HepG2 (cell line): ENCODE results near the gene WWTR1. TPM values are rescaled to one million over a fixed set of nuclear protein-coding genes. Genes with fewer than 3 reads are reported as not detected.
A peak's percentile ranks its signal among the peaks of the same experiment; 100 is the strongest.

ENCODE experiments used
- AGO1 ChIP-seq: fragments of 200-400 bp; formaldehyde crosslinking; IDR thresholded peaks from 2 replicates; pipeline ENCODE4 v1.6.1; 2017; ENCODE audit warnings: mild to moderate bottlenecking, low read depth, low read length, moderate library complexity; ENCODE audit not compliant: poor library complexity, severe bottlenecking
- FOXJ3 ChIP-seq: sonication (generic); formaldehyde crosslinking; IDR thresholded peaks from 2 replicates; pipeline ENCODE4 v1.4.0; 2020; ENCODE audit warnings: missing genetic modification reagents, mild to moderate bottlenecking, borderline replicate concordance
- FOXO1 ChIP-seq: sonication (generic); formaldehyde crosslinking; IDR thresholded peaks from 2 replicates; pipeline ENCODE4 v1.4.0; 2020; ENCODE audit warnings: missing genetic modification reagents
- GABPB1 ChIP-seq: IDR thresholded peaks from 2 replicates; pipeline ENCODE4 v1.6.1; 2016; ENCODE audit warnings: mild to moderate bottlenecking, missing genetic modification reagents, moderate library complexity, missing compliant biosample characterization
- JUNB ChIP-seq: sonication (generic); formaldehyde crosslinking; IDR thresholded peaks from 2 replicates; pipeline ENCODE4 v1.8.0; 2022; ENCODE audit warnings: missing genetic modification reagents, mild to moderate bottlenecking, borderline replicate concordance
- KDM5B ChIP-seq: sonication (generic); formaldehyde crosslinking; IDR thresholded peaks from 2 replicates; pipeline ENCODE4 v1.4.0; 2020; ENCODE audit warnings: missing genetic modification reagents, mild to moderate bottlenecking, borderline replicate concordance
- MBD4 ChIP-seq: IDR thresholded peaks from 2 replicates; pipeline ENCODE4 v1.6.1; 2012; ENCODE audit warnings: low read length, inconsistent platforms, borderline replicate concordance
- MBNL3 ChIP-seq: fragments of 250-450 bp; sonication (Bioruptor Pico); conservative IDR thresholded peaks from 2 replicates; pipeline ENCODE4 v1.8.0; 2022; ENCODE audit warnings: mild to moderate bottlenecking, inconsistent platforms
- MTF1 ChIP-seq: sonication (generic); formaldehyde crosslinking; IDR thresholded peaks from 2 replicates; pipeline ENCODE4 v1.5.0; 2020; ENCODE audit warnings: missing genetic modification reagents
- PAX8 ChIP-seq: sonication (generic); formaldehyde crosslinking; IDR thresholded peaks from 2 replicates; pipeline ENCODE4 v1.8.0; 2022; ENCODE audit warnings: mild to moderate bottlenecking, missing genetic modification reagents, borderline replicate concordance
- RFXAP ChIP-seq: sonication (generic); formaldehyde crosslinking; IDR thresholded peaks from 2 replicates; pipeline ENCODE4 v1.4.0; 2020; ENCODE audit warnings: missing genetic modification reagents, borderline replicate concordance
- TCF12 ChIP-seq, 2 experiments: fragments of 450-650 bp in 1 of 2; sonication (generic) in 1 of 2; formaldehyde crosslinking in 1 of 2; IDR thresholded peaks; 2 replicates each; pipeline versions ENCODE4 v1.6.1 to v1.8.0; 2017 to 2022; ENCODE audit warnings: antibody characterized with exemption in 1 of 2, mild to moderate bottlenecking in 1 of 2, missing genetic modification reagents in 1 of 2, moderate library complexity in 1 of 2
- YEATS4 ChIP-seq: sonication (generic); formaldehyde crosslinking; IDR thresholded peaks from 2 replicates; pipeline ENCODE4 v1.4.0; 2020; ENCODE audit warnings: missing genetic modification reagents, borderline replicate concordance
- ZFP36 ChIP-seq: fragments of 150-350 bp; IDR thresholded peaks from 2 replicates; pipeline ENCODE4 v1.6.1; 2018; ENCODE audit warnings: borderline replicate concordance, low read length, low read depth; ENCODE audit not compliant: partially characterized antibody
- ZNF143 ChIP-seq: sonication (generic); formaldehyde crosslinking; IDR thresholded peaks from 2 replicates; pipeline ENCODE4 v1.4.0; 2020; ENCODE audit warnings: missing genetic modification reagents
- ZNF501 ChIP-seq: sonication (generic); formaldehyde crosslinking; IDR thresholded peaks from 2 replicates; pipeline ENCODE4 v1.5.1; 2020; ENCODE audit warnings: mild to moderate bottlenecking, moderate library complexity, missing genetic modification reagents
- ZNF562 ChIP-seq: sonication (generic); formaldehyde crosslinking; IDR thresholded peaks from 2 replicates; pipeline ENCODE4 v1.8.0; 2022; ENCODE audit warnings: missing genetic modification reagents, borderline replicate concordance
- ZNF678 ChIP-seq: sonication (generic); formaldehyde crosslinking; IDR thresholded peaks from 2 replicates; pipeline ENCODE4 v1.4.0; 2020; ENCODE audit warnings: mild to moderate bottlenecking, missing genetic modification reagents
- ZNF780A ChIP-seq: sonication (generic); formaldehyde crosslinking; IDR thresholded peaks from 2 replicates; pipeline ENCODE4 v1.8.0; 2022; ENCODE audit warnings: mild to moderate bottlenecking, missing genetic modification reagents, moderate library complexity
- polyA plus RNA-seq, 8 experiments: library from polyadenylated mRNA; depleted of rRNA in 3 of 8; stranded (reverse) in 7 of 8; unstranded in 1 of 8; fragments of >200 nt; fragmentation: Illumina TruSeq in 4 of 8; extraction: Trizol in 4 of 8; gene quantifications; 2 replicates each; pipeline versions ENCODE4 v1.2.1 to v1.2.3, GENCODE V29; 2011 to 2016; ENCODE audit warnings: low read depth in 4 of 8, missing spikeins in 1 of 8, mixed read lengths in 1 of 8; ENCODE audit not compliant: insufficient read depth in 1 of 8
- total RNA-seq, 5 experiments: library from RNA; depleted of rRNA; stranded (reverse); fragments of >200 nt; fragmentation: Illumina TruSeq; extraction: Trizol; gene quantifications; 2 replicates each; pipeline ENCODE4 v1.2.3, GENCODE V29; 2016; ENCODE audit warnings: low read depth in 1 of 5
- TF ChIP-seq, protein P1 (sequence below): sonication (generic); formaldehyde crosslinking; IDR thresholded peaks from 2 replicates; pipeline ENCODE4 v1.4.0; 2020; ENCODE audit warnings: mild to moderate bottlenecking, missing genetic modification reagents
- TF ChIP-seq, protein P2 (sequence below): sonication (generic); formaldehyde crosslinking; IDR thresholded peaks from 2 replicates; pipeline ENCODE4 v1.4.0; 2020; ENCODE audit warnings: missing genetic modification reagents
- TF ChIP-seq, protein P3 (sequence below): sonication (generic); formaldehyde crosslinking; IDR thresholded peaks from 2 replicates; pipeline ENCODE4 v1.9.0; 2021; ENCODE audit warnings: missing genetic modification reagents, borderline replicate concordance
- TF ChIP-seq, protein P4 (sequence below): sonication (generic); formaldehyde crosslinking; IDR thresholded peaks from 2 replicates; pipeline ENCODE4 v1.5.0; 2020; ENCODE audit warnings: missing genetic modification reagents

The WWTR1 gene
- total and polyA plus RNA-seq, 2 of the 13 experiments (the other 11 are each of a cell fraction or from before 2014, with no cell fraction given) = 19.7 to 139 TPM

DNA sequence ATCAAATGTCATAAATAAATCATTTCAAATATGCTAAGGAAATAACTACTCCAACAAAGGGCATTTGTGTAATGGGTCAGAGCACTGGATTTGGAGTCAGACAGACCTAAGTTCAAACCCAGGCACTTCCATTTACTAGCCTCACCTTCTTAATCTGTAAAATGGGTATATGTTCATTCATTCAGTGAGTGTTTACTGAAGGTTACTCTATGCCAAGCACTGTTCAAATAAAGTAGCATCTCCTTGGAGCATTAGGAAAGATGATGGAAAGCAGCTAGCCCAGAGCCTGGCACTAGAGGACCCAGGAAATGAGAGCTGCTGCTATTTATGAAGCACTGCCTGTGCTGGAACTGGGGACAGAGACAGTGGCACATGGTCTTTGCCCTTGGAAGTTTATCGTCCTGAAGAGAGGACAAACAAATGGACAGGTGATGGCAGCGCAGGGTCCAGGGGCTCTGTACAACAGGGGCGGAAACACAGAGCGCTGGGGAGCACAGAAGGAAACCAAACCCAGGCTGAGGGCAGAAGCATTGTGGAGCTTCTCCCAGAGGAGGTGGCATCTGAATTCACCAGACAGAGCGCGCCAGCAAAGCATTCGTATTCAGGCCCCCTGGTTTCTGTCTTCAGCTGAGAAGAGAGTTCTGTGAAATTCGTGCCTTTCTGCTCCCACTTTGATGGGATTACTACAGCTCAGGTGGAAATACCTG, 164.4 kb downstream of the WWTR1 start (continued):
- TF ChIP-seq, protein P1, sequence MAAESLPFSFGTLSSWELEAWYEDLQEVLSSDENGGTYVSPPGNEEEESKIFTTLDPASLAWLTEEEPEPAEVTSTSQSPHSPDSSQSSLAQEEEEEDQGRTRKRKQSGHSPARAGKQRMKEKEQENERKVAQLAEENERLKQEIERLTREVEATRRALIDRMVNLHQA (CRISPR knock-in tag) = no peak
- no peak for TF ChIP-seq ZNF143
- peak; percentile 77; the same call in 1 of the 2 replicates for TF ChIP-seq YEATS4 (CRISPR knock-in tag)
- peak; percentile 29; the same call in 1 of the 2 replicates for TF ChIP-seq RFXAP (CRISPR knock-in tag)
- no peak for TF ChIP-seq ZNF562 (CRISPR knock-in tag)
- TF ChIP-seq, protein P2, sequence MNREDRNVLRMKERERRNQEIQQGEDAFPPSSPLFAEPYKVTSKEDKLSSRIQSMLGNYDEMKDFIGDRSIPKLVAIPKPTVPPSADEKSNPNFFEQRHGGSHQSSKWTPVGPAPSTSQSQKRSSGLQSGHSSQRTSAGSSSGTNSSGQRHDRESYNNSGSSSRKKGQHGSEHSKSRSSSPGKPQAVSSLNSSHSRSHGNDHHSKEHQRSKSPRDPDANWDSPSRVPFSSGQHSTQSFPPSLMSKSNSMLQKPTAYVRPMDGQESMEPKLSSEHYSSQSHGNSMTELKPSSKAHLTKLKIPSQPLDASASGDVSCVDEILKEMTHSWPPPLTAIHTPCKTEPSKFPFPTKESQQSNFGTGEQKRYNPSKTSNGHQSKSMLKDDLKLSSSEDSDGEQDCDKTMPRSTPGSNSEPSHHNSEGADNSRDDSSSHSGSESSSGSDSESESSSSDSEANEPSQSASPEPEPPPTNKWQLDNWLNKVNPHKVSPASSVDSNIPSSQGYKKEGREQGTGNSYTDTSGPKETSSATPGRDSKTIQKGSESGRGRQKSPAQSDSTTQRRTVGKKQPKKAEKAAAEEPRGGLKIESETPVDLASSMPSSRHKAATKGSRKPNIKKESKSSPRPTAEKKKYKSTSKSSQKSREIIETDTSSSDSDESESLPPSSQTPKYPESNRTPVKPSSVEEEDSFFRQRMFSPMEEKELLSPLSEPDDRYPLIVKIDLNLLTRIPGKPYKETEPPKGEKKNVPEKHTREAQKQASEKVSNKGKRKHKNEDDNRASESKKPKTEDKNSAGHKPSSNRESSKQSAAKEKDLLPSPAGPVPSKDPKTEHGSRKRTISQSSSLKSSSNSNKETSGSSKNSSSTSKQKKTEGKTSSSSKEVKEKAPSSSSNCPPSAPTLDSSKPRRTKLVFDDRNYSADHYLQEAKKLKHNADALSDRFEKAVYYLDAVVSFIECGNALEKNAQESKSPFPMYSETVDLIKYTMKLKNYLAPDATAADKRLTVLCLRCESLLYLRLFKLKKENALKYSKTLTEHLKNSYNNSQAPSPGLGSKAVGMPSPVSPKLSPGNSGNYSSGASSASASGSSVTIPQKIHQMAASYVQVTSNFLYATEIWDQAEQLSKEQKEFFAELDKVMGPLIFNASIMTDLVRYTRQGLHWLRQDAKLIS (CRISPR knock-in tag) = no peak
- TF ChIP-seq ZFP36 = no peak
- peak; percentile 73; the same call in 1 of the 2 replicates for TF ChIP-seq KDM5B (CRISPR knock-in tag)
- no peak for TF ChIP-seq ZNF501 (CRISPR knock-in tag)
- no peak for TF ChIP-seq AGO1
- 0 out of 2 replicates have a peak, but pooled peaks have one; percentile 68 for TF ChIP-seq FOXJ3
- no peak for TF ChIP-seq ZNF780A (CRISPR knock-in tag)
- no peak for TF ChIP-seq GABPB1 (CRISPR knock-in tag)
- TF ChIP-seq MTF1 (CRISPR knock-in tag) = no peak
- no peak for TF ChIP-seq ZNF678 (CRISPR knock-in tag)
- no peak for TF ChIP-seq TCF12 (IDR thresholded peaks at IDR 0.05)
- no peak for TF ChIP-seq TCF12 (CRISPR knock-in tag; IDR thresholded peaks at IDR 0.05)
- no peak for TF ChIP-seq PAX8 (CRISPR knock-in tag)
- TF ChIP-seq, protein P3, sequence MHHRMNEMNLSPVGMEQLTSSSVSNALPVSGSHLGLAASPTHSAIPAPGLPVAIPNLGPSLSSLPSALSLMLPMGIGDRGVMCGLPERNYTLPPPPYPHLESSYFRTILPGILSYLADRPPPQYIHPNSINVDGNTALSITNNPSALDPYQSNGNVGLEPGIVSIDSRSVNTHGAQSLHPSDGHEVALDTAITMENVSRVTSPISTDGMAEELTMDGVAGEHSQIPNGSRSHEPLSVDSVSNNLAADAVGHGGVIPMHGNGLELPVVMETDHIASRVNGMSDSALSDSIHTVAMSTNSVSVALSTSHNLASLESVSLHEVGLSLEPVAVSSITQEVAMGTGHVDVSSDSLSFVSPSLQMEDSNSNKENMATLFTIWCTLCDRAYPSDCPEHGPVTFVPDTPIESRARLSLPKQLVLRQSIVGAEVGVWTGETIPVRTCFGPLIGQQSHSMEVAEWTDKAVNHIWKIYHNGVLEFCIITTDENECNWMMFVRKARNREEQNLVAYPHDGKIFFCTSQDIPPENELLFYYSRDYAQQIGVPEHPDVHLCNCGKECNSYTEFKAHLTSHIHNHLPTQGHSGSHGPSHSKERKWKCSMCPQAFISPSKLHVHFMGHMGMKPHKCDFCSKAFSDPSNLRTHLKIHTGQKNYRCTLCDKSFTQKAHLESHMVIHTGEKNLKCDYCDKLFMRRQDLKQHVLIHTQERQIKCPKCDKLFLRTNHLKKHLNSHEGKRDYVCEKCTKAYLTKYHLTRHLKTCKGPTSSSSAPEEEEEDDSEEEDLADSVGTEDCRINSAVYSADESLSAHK = no peak
- TF ChIP-seq, protein P4, sequence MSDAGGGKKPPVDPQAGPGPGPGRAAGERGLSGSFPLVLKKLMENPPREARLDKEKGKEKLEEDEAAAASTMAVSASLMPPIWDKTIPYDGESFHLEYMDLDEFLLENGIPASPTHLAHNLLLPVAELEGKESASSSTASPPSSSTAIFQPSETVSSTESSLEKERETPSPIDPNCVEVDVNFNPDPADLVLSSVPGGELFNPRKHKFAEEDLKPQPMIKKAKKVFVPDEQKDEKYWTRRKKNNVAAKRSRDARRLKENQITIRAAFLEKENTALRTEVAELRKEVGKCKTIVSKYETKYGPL (CRISPR knock-in tag) = no peak
- TF ChIP-seq FOXO1 (CRISPR knock-in tag) = peak; percentile 80; the same call in 1 of the 2 replicates
- no peak for TF ChIP-seq MBD4
- TF ChIP-seq MBNL3 (CRISPR knock-in tag) = no peak
- no peak for TF ChIP-seq JUNB (CRISPR knock-in tag)
